Measurements from ENCODE around the gene PRXL2B.

The PRXL2B gene

GRCh38 chr1:2587071-2587859, 688 bp downstream of the PRXL2B start:
- peak; percentile 44 for DNase-seq (ENCODE audit: low spot score)

GRCh38 chr1:2587860-2588571, 1.4 kb downstream of the PRXL2B start:
- no peak for DNase-seq (ENCODE audit: low spot score)

- DNase-seq (ENCODE audit: low spot score) = no peak
Observed at GRCh38 chr1:2588661-2589430, 2.3 kb downstream of the PRXL2B start.

- DNase-seq (ENCODE audit: low spot score) = no peak
Observed at GRCh38 chr1:2589431-2590232, 3.1 kb downstream of the PRXL2B start.

- no peak for DNase-seq (ENCODE audit: low spot score)
Observed at GRCh38 chr1:2590233-2591141, 3.9 kb downstream of the PRXL2B start.

GRCh38 chr1:2591233-2591580, 4.6 kb downstream of the PRXL2B start:
- no peak for DNase-seq (ENCODE audit: low spot score)

GRCh38 chr1:2591581-2592261, 5.1 kb downstream of the PRXL2B start:
- DNase-seq (ENCODE audit: low spot score) = no peak

- DNase-seq (ENCODE audit: low spot score) = no peak
Observed at GRCh38 chr1:2592672-2593071, 6.1 kb downstream of the PRXL2B start.

- DNase-seq (ENCODE audit: low spot score) = no peak
Observed at GRCh38 chr1:2593251-2593878, 6.8 kb downstream of the PRXL2B start.

- DNase-seq (ENCODE audit: low spot score) = no peak
Observed at GRCh38 chr1:2594001-2594640, 7.5 kb downstream of the PRXL2B start.

GRCh38 chr1:2594641-2595131, 8.1 kb downstream of the PRXL2B start:
- DNase-seq (ENCODE audit: low spot score) = no peak

- DNase-seq (ENCODE audit: low spot score) = no peak
Observed at GRCh38 chr1:2595261-2595811, 8.8 kb downstream of the PRXL2B start.

GRCh38 chr1:2595812-2596529, 9.4 kb downstream of the PRXL2B start:
- no peak for DNase-seq (ENCODE audit: low spot score)

GRCh38 chr1:2596530-2597333, 10.2 kb downstream of the PRXL2B start:
- no peak for DNase-seq (ENCODE audit: low spot score)

- DNase-seq (ENCODE audit: low spot score) = no peak
Observed at GRCh38 chr1:2597441-2598328, 11.1 kb downstream of the PRXL2B start.

GRCh38 chr1:2598329-2598931, 11.9 kb downstream of the PRXL2B start:
- no peak for DNase-seq (ENCODE audit: low spot score)

Data from HuH-7 (cell line).